Astrocyte of the spinal cord (primary cell): ENCODE measurements around the gene VSTM2L.

Experiments used
- DNase-seq: peaks from one replicate; pipeline ENCODE4 v3.0.0; 2011; ENCODE audit warnings: low read depth, low spot score
- H3K4me3 ChIP-seq: 2 replicates; pipeline ENCODE4 v1.5.1; 2011; ENCODE audit warnings: low read depth, mild to moderate bottlenecking, low read length, moderate library complexity
- CTCF ChIP-seq: IDR thresholded peaks from 2 replicates; pipeline ENCODE4 v1.5.1; 2012; ENCODE audit warnings: low read depth, mild to moderate bottlenecking, low read length, inconsistent platforms
- in situ Hi-C: cut with HindIII; loops from 2 replicates; pipeline ENCODE4 v1.10.0; 2017; ENCODE audit warnings: low sequenced_read_pairs

VSTM2L gene

GRCh38 chr20:37971561-37972127 is 68.7 kb downstream of the VSTM2L start:
- in situ Hi-C loops, result no loop called here
- no peak for TF ChIP-seq CTCF
- no peak for DNase-seq

GRCh38 chr20:37972256-37973058 is 69.5 kb downstream of the VSTM2L start:
- TF ChIP-seq CTCF, result no peak
- in situ Hi-C loops, result no loop called here
- no peak for DNase-seq
- no peak overlapping the region for H3K4me3 ChIP-seq

More at GRCh38 chr20:37971561-37972127, 68.7 kb downstream of the VSTM2L start:
- H3K4me3 ChIP-seq, result no peak overlapping the region

- DNase-seq, result no peak
- in situ Hi-C loops, result no loop called here
- H3K4me3 ChIP-seq, result no peak overlapping the region
- no peak for TF ChIP-seq CTCF
These were observed 70.4 kb downstream of the VSTM2L start for GRCh38 chr20:37973059-37973910.

- in situ Hi-C loops, result no loop called here
- H3K4me3 ChIP-seq, result no peak overlapping the region
- no peak for TF ChIP-seq CTCF
These were observed 74.0 kb downstream of the VSTM2L start for GRCh38 chr20:37976887-37977286.

GRCh38 chr20:37977338-37977737 is 74.4 kb downstream of the VSTM2L start:
- DNase-seq, result no peak
- TF ChIP-seq CTCF, result no peak
- no peak overlapping the region for H3K4me3 ChIP-seq
- in situ Hi-C loops, result no loop called here

More at GRCh38 chr20:37976887-37977286, 74.0 kb downstream of the VSTM2L start:
- DNase-seq, result no peak

- DNase-seq, result no peak
- no peak overlapping the region for H3K4me3 ChIP-seq
- in situ Hi-C loops, result no loop called here
- TF ChIP-seq CTCF, result no peak
These were observed 74.9 kb downstream of the VSTM2L start for GRCh38 chr20:37977786-37978185.
